ENCODE measurements around the gene FBXO11.

Gene FBXO11

GRCh38 chr2:47896450-47896968, 9.8 kb downstream of the FBXO11 start:
- no peak for ATAC-seq
- no peak for TF ChIP-seq ZFP3 (CRISPR knock-in tag; IDR thresholded peaks at IDR 0.05)
- TF ChIP-seq ZC3H10 (CRISPR knock-in tag; IDR thresholded peaks at IDR 0.05), result no peak
- no peak for TF ChIP-seq GLIS3 (CRISPR knock-in tag; IDR thresholded peaks at IDR 0.05)
- no peak for TF ChIP-seq PATZ1 (CRISPR knock-in tag; IDR thresholded peaks at IDR 0.05; ENCODE audit: borderline replicate concordance)
- no peak for TF ChIP-seq RARB (CRISPR knock-in tag; IDR thresholded peaks at IDR 0.05)
- TF ChIP-seq ZNF565 (CRISPR knock-in tag; conservative IDR thresholded peaks at IDR 0.05; ENCODE audit: low read depth), result no peak
- TF ChIP-seq TSHZ2 (CRISPR knock-in tag; IDR thresholded peaks at IDR 0.05), result no peak
- no peak for TF ChIP-seq ISL1 (CRISPR knock-in tag; IDR thresholded peaks at IDR 0.05)
- TF ChIP-seq ZNF70 (CRISPR knock-in tag; IDR thresholded peaks at IDR 0.05), result no peak
- no peak for TF ChIP-seq OSR1 (CRISPR knock-in tag; IDR thresholded peaks at IDR 0.05)
- TF ChIP-seq PPARA (CRISPR knock-in tag; IDR thresholded peaks at IDR 0.05; ENCODE audit: borderline replicate concordance), result no peak
- no peak for TF ChIP-seq ZNF8 (CRISPR knock-in tag; IDR thresholded peaks at IDR 0.05)
- no peak for TF ChIP-seq SNAI2 (CRISPR knock-in tag; IDR thresholded peaks at IDR 0.05)
- no peak for TF ChIP-seq TOX (CRISPR knock-in tag; IDR thresholded peaks at IDR 0.05; ENCODE audit: borderline replicate concordance)
- no peak for TF ChIP-seq CSDC2 (CRISPR knock-in tag; IDR thresholded peaks at IDR 0.05)
- no peak for TF ChIP-seq ARNTL (CRISPR knock-in tag; IDR thresholded peaks at IDR 0.05; ENCODE audit: borderline replicate concordance, low read depth)
- TF ChIP-seq BACH2 (CRISPR knock-in tag; IDR thresholded peaks at IDR 0.05; ENCODE audit: borderline replicate concordance), result no peak
- no peak for TF ChIP-seq CSRNP3 (CRISPR knock-in tag; IDR thresholded peaks at IDR 0.05)
- no peak for TF ChIP-seq POU6F1 (CRISPR knock-in tag; IDR thresholded peaks at IDR 0.05; ENCODE audit: borderline replicate concordance, low read depth)
- no peak for TF ChIP-seq CREB5 (CRISPR knock-in tag; IDR thresholded peaks at IDR 0.05; ENCODE audit: low read depth)

GRCh38 chr2:47893771-47894170, 12.5 kb downstream of the FBXO11 start:
- peak; percentile 21; the same call in 1 of the 3 replicates for ATAC-seq
- TF ChIP-seq PPARA (CRISPR knock-in tag; IDR thresholded peaks at IDR 0.05; ENCODE audit: borderline replicate concordance) (no peak), CSDC2 (CRISPR knock-in tag; IDR thresholded peaks at IDR 0.05) (no peak), ZNF8 (CRISPR knock-in tag; IDR thresholded peaks at IDR 0.05) (no peak), ARNTL (CRISPR knock-in tag; IDR thresholded peaks at IDR 0.05; ENCODE audit: borderline replicate concordance, low read depth) (no peak), ZC3H10 (CRISPR knock-in tag; IDR thresholded peaks at IDR 0.05) (no peak), ZNF70 (CRISPR knock-in tag; IDR thresholded peaks at IDR 0.05) (no peak), ZNF565 (CRISPR knock-in tag; conservative IDR thresholded peaks at IDR 0.05; ENCODE audit: low read depth) (no peak), GLIS3 (CRISPR knock-in tag; IDR thresholded peaks at IDR 0.05) (no peak), ESRRG (CRISPR knock-in tag; IDR thresholded peaks at IDR 0.05) (no peak), ISL1 (CRISPR knock-in tag; IDR thresholded peaks at IDR 0.05) (no peak), TCF4 (CRISPR knock-in tag; IDR thresholded peaks at IDR 0.05; ENCODE audit: borderline replicate concordance) (no peak), PATZ1 (CRISPR knock-in tag; IDR thresholded peaks at IDR 0.05; ENCODE audit: borderline replicate concordance) (no peak), TOX (CRISPR knock-in tag; IDR thresholded peaks at IDR 0.05; ENCODE audit: borderline replicate concordance) (no peak), ZFP30 (CRISPR knock-in tag; IDR thresholded peaks at IDR 0.05) (no peak), POU6F1 (CRISPR knock-in tag; IDR thresholded peaks at IDR 0.05; ENCODE audit: borderline replicate concordance, low read depth) (no peak), RARB (CRISPR knock-in tag; IDR thresholded peaks at IDR 0.05) (no peak), CREB5 (CRISPR knock-in tag; IDR thresholded peaks at IDR 0.05; ENCODE audit: low read depth) (no peak)

Data from SK-N-SH treated with all-trans-retinoic acid at 6 μM for 48 hours (cell line).